HG03066 (cell line): ENCODE results near the gene CIDEA.
"Not testable (repeated sequence)": the region's sequence is repeated elsewhere in the genome, so short reads cannot be mapped to it uniquely, and the experiment has no call there.

Experiments used
- ATAC-seq: cut with Tn5 transposase; IDR thresholded peaks from one replicate; pipeline ENCODE4 v1.9.1; 2021; ENCODE audit warnings: low read depth; ENCODE audit not compliant: unreplicated experiment

CIDEA gene

GRCh38 chr18:12254136-12254819, at the start of gene CIDEA:
CIDEA (plus strand) TSS chr18:12254361; CDS start chr18:12254384, 23 bp downstream.
- ATAC-seq = no peak

DNA sequence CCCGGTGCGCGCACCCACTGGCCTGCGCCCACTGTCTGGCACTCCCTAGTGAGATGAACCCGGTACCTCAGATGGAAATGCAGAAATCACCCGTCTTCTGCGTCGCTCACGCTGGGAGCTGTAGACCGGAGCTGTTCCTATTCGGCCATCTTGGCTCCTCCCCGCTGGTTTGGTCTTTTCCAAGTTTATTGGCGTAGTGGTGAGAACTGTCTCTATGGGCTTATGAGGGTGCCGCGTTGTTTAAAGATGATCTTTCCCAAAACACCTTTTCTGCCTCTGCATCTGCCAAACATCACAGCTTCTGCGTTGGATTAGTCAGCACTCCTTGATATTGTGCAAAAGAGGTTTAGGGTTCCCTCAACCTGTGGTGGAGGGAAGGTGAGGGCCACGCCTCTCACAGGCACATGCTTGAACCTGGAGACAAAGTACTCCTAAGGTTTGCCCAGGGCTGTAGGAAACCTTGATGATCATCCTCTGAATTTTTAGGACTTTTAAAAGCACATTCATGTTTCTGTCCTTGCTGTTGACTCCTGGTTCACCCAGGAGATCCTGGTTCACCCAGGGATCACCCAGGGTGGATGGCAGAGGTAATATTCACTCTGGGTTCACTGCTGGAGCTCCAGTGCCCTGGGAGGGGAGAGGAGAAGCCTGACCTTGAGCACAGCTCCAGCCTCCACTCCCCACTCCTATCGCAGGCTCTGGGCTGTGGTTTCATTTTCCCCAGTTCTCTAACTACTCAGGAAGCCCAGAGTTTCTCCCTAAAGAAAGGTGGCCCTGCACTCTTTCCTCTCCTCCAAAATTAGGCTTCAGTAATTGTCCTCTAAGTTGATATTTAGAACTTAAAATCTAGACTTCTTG, 45.6 kb upstream of the CIDEA start:
- ATAC-seq = not testable (repeated sequence)

- not testable (repeated sequence) for ATAC-seq
Measured at GRCh38 chr18:12212308-12212707, 41.9 kb upstream of the CIDEA start.

- not testable (repeated sequence) for ATAC-seq
Measured at GRCh38 chr18:12214296-12215005, 39.7 kb upstream of the CIDEA start.

DNA sequence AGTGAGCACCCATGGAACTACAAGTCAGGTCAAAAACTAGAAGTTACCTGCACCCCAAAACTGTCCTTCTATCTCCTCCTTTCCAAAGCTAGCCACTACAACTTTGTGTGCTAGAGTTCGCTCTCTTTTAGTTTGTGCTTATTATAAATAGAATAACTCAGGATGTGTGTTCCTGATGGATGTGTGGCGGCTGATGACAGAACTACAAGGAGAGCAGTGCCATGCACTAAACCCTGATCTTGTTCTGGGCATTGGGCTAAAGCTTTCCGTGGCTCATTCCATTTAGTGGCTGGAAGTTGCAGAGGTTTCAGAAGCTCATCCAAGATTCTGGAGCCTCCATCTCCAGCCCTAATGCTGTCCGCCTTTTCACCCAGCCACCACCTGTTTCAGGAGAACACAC, 37.7 kb upstream of the CIDEA start:
- ATAC-seq = not testable (repeated sequence)

- not testable (repeated sequence) for ATAC-seq
Measured at GRCh38 chr18:12218603-12219002, 35.6 kb upstream of the CIDEA start.

DNA sequence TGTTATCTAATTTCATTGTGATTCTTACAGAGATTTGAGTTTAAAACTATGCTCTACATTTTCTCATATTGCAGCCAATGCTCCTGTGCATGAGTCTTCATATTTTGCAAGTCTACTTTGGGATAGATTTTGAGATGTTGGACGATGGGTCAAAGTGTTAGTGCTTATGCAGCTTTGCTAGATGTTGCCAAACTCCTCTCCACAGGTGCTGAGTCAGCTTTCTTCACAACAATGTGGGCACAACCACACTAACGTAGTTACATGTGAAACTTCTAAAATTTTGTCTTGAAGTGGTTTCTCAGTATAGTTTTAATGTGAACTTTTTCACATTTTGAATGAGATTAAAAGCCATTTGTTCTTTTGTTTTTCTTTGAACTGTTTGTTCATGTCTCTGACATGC, 32.1 kb upstream of the CIDEA start:
- ATAC-seq = not testable (repeated sequence)

DNA sequence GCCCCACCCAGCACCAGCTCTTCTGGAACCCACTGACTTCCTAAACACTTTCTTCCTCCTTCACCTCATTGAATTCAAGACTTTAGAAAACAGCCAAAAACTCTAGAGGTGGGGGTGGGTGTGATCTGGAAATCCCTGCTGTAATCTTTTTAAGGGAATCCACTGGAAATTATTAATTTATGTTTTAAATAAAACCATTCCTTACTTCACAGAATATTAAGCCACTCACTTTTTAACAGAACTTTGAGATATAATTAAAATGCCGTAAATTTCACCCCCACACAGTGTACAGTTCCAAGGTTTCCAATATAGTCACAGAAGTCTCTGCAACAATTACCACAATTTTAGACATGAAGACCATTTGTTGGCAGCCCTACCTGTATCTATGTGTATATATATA, 30.8 kb upstream of the CIDEA start:
- ATAC-seq = not testable (repeated sequence)

GRCh38 chr18:12226807-12227206, 27.4 kb upstream of the CIDEA start:
- not testable (repeated sequence) for ATAC-seq

GRCh38 chr18:12227399-12228186, 26.6 kb upstream of the CIDEA start:
- ATAC-seq = not testable (repeated sequence)

GRCh38 chr18:12228308-12228707, 25.9 kb upstream of the CIDEA start:
- ATAC-seq = not testable (repeated sequence)

- ATAC-seq = not testable (repeated sequence)
Measured at GRCh38 chr18:12230561-12230960, 23.6 kb upstream of the CIDEA start.

DNA sequence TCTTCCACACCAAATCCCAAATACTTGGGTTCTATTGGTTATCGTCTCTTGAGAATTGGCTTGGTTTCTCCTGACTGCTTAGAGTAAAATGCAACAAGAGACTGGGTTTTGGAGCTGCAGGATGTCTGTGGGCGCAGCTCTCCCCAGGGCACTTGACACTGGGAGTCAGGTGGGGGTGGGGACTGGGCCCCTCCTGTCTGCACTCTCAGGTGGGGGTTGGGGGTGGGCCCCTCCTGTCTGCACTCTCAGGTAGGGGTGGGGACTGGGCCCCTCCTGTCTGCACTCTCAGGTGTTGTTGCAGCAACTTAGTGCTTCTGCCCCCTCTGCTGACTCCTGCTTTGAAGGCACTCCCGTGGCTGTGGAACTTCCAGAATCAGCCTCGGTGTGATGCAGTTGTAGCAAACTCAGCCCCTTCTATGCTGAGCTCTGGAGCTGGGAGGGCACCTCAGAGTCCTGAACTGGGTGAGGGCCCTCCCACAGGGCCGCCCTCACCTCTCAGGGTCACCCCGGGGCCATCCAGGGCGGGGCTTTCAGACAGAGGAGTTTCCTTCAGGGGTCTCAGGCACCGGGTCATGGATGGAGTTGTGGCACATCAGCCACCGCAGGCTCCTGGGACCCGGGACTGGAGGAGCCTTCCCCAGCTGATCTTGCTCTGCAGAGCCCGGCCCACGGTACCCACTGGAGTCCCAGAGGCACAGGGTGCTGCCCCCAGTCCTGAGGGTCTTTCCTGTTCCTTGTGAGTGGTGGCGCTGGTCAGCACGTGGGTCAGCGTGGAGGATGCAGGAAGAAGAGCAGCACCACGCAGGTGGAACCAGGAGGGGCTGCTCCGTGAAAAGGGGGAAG, 22.9 kb upstream of the CIDEA start:
- no peak for ATAC-seq

DNA sequence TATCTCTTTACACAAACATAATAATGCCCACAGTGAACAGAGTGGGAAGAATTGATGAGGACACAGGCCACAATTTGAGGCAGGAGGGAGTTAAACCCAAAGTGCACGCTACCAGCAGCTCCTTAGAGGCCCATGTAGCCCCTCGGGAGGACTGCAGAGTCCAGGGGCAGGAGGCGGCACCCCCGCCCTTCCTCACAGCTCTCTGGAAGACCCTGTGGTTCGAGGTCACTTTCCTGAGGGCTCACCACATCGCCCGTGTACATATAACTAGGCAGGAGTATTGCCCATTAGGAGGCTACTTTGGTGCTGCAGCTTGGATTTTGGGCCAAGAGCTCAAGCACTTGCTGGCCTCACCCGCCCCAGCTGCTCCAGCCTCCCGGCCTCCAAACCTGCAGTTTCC, 22.2 kb upstream of the CIDEA start:
- no peak for ATAC-seq

DNA sequence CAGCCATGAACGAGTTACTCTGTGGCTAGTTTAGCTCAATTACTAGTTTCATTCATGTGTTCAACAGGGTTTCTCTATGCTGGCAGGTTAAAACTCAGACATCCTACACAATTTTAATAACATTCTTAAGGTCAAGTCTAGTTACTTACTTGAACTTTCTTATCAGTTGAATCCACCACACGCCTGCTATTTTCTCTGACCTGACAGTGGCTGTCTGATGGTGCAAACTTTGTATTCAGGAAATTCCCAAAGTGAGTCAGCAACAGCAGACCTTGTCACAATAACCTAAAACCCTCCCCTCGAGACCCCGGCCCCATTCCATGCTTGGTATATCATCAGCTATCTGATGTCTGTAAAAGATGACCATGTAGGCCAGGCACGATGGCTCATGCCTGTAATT, 20.8 kb upstream of the CIDEA start:
- ATAC-seq = no peak

- no peak for ATAC-seq
Measured at GRCh38 chr18:12234451-12235190, 19.5 kb upstream of the CIDEA start.

GRCh38 chr18:12236141-12236540, 18.0 kb upstream of the CIDEA start:
- no peak for ATAC-seq

GRCh38 chr18:12236934-12237832, 17.0 kb upstream of the CIDEA start:
- ATAC-seq = no peak
